ENCODE results near the gene CHST14.
"Not testable (repeated sequence)": the region's sequence is repeated elsewhere in the genome, so short reads cannot be mapped to it uniquely, and the experiment has no call there.

The CHST14 gene

DNA sequence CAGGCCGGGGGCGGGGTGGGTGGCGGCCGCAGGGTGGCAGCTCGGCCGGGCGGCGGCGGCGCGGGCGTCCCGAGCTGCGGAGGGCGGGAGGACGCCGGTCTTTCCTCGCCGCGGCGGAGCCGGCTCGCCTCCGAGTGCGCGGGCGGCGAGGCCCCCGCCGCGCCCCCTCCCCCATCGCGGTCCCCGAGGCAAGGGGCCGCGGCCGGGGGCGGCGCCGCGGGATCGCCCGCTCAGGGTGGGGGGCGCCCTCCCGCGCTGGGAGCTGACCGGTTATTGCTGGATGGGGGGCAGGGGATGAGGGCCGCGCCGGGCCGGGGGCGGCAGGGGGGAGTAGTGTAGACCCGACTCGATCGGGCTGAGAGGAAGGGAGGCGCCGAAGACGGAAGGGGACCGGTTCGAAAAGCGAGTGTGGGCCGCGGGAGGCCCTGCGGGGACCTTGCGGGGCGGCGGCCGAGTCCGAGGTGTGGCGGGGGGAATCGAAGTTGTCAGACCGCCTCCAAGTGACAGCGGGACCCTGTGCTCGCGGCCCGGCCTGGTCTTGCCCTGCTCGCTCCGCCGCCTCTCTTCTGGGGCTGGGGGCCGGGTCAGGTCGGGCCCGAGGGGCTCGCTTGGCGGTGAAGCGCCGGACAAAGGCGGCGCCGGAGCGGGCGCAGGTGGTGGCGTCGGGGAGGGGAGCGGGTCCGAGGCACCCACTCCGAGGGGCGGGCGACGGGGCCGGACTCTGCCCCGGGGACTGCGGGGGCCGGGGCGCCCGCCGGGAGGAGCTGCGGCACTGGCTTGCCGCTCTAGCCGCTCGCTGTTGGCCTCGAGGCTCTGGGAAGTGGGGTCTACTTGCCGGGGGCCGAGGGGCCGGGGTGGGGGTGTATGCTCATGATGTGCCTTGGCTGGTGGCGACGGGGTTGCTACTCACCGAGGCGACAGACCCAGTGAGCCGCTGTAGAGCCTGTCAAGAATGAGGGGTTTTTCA lies 28.9 kb upstream of the CHST14 start:
- DNase-seq (ENCODE audit: low spot score): no peak

DNA sequence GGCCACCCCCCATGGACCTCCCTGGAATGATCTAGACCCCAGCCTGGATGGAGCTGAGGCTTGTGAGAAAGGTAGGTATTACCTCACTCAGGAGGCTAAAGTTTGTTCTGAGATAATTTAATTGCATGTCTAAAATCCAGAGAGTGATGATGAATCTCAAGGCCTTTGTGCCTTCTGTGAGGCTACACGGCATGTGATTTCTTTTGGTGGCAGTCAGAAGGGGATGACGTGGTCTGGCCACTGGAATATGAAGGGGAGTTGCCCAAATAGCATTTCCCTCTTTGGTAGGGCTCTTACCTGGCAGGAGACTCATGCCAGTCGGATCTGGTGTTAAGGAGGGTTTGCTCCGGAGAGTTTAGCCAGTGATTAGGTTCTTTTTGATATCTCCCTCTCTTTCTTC lies 27.5 kb upstream of the CHST14 start:
- no peak for DNase-seq (ENCODE audit: low spot score)

DNA sequence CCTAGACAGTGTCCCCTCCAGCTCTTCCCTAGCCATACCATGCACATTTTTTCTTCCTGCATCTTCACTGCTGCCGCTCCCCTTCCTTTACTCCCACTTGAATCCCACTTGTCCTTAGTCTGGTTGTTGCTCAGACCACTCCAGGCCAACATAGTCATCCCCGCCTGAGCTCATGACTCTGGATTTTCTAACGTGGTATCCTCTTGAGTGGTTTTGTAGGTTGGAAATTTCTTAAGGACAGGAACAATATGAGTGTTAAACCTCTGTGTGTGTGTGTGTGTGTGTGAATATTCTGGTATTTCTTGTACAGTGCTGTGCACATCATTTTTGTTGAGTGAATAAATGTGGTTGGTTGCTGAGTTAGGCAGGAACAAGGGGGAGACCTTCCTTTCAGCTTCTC lies 26.9 kb upstream of the CHST14 start:
- no peak for DNase-seq (ENCODE audit: low spot score)

DNA sequence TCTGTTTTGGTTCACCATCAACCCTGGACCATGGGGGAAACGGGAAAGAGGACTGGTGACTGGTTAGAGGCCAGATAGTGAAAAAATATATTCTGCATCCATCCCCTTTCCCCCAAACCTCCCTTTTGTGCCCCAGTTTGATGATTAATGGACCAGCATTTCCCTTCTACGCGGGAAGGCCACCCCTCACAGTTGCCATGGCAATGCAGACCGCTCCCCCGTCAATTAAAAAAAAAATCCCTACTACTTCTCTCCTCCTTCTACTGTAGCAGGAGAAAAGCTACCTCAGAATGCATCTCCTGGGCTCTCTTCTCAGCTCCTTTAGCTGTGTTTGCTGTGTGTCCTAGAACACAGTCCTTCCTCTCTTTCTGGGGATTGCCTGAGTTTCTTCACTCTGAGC lies 26.0 kb upstream of the CHST14 start:
- no peak for DNase-seq (ENCODE audit: low spot score)

DNA sequence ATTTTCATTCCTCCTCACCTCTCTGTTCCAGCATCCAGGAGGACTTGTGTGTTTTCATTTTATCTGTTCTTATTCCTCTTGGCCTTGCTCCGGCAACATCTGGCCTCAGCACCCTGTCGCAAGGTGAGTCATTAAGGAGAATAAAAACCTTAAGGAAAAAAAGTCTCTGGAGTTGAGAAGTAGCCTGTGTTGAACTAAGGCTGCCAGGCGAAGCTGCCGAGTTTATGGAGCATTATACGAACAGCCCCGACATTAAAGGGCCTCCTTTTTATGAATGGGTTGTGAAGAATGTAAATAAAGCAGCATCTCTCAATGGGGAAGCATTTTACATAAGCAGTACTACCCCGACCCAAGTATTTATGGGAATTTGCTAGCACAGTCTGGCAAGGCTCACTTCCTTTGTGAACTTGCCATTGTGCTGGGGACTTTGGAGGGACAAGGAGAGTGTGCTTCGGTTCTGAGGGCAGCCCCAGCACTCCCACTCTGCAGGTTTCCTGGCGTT lies 25.3 kb upstream of the CHST14 start:
- DNase-seq (ENCODE audit: low spot score): no peak

DNA sequence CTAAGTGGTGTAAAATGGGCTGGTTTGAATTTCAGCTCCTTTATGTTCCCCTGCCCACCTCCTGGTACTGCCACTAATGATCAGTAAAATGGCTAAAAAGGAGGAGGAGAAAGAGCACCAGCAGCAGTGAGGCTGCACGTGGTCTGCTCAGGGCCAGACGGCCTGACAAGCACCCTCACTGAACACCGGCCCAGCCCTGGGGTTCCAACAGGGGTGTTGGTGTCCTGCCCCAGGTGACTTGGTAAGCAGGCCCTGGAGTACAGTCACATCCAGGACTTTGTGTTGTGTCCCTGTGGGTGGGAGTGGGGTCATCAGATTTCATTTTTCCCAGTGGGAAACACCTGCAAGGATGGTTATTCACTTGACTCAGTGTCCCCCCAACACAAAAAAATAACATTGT lies 24.6 kb upstream of the CHST14 start:
- DNase-seq (ENCODE audit: low spot score): no peak

DNA sequence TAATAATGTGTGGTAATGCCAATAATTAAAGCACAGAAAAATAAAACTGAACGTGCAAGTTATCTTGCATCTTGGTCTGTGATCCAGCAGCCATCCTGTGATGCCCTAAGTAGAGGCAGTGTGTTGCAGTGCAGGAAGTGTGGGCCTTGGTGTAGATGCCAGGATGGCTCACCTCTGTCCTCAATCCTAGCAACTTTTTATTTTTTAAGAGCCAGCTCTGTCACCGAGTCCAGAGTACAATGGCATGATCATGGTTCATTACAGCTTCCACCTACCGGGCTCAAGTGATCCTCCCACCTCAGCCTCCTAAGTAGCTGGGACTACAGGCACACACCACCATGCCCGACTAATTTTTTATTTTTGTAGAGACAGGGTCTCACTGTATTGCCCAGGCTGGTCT lies 22.4 kb upstream of the CHST14 start:
- DNase-seq (ENCODE audit: low spot score): no peak

DNA sequence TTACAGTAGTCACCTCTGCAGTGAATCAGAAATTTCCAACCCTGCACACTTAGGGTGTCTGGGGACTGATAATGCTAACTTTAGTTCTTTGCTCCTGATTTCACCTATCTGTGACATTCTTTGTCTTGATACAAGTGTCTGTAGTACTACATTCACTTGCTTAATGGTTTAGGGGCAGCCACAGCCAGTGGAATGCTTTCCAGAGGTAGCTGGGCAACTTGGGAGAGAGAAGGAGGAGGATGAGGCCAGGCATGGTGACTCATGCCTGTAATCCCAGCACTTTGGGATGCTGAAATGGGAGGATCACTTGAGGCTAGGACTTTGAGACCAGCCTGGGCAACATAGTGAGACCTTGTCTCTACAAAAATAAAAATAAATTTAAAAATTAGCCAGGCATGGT lies 21.5 kb upstream of the CHST14 start:
- DNase-seq (ENCODE audit: low spot score): peak; percentile 54

DNA sequence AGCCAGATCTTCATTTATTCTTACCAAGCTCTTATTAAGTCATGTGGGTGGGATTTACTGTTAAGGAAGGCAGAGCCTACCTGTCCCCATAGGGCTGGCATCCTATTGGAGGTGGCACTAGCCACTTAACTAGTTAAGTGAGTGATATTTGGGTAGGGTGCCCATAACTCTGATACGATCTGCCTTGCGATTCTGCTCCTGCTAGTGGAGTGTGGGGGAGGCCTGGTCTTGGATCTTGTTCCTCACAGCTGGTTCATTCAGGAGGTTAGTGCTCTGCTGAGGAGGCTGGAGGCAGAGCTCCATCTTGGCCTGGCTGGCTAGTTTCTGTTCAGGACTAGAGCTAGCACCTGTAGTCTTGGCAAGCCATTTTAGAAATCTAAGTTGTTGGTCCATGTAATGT lies 20.7 kb upstream of the CHST14 start:
- no peak for DNase-seq (ENCODE audit: low spot score)

DNA sequence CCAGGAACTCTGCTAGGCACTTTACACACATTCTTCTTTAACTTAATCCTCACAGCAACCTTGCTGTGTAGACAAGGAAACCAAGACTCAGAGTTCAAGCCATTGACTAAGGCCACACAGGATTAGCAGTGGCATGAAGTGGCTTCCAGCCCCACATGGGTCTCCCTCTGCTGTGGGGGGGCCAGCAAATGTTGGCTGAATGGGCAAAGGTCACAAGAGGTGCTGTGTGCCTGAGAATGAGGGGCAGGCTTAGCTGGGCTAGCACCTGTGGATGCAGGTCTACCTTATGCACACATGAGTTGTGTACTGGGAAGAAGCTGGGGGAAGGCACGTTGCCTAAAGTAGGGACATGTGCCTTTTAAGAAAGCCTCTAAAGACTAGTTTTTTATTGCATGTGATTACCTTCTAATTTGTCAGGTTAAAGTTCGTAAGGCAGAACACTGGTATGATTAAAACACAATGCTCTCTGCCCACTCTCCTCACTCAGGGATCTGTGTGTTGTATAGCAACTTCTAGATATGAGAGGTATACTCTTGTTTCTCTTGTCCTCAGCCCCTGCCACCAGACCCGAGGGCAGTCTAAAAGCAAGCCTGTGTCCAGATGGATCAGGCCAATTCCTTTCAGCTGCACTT lies 19.1 kb upstream of the CHST14 start:
- no peak for DNase-seq (ENCODE audit: low spot score)

DNA sequence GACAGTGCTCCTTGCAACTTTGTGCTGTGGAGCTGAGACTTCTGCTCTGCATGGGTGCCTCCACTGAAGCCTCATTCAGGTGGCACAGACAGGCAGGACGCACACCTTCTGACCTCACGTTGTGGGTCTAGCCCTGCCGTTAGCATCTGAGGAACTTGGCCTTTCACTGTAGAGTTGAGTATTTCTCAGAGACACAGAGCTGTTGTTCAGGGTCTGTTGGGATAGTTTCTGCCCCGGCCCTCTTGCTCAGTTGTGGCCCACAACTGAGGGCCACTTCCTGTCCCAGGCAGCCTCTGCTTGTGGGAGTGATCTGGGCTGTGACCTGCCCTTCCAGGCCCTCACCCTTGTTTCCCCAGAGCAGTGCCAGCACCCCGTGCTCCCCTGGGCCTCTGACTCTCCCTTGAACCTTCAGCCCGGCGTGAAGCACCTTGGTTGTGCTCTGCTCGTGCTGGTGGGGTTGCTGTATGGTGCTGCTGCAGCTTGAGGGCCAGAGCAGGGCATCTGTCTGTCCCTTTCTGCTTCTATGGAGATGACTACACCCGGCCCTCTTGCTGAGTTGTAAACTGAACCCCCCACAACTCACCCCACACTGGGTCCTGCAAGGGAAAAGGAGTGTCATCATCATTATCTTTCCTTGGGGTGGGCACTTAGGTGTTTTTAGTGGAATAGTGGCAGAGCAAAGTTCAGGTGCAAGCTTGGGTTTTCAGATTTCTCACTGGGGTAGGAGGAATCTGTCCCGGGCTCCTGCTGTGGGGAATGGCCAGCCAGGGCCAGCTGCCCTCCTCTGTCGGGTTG lies 18.3 kb upstream of the CHST14 start:
- no peak for DNase-seq (ENCODE audit: low spot score)

DNA sequence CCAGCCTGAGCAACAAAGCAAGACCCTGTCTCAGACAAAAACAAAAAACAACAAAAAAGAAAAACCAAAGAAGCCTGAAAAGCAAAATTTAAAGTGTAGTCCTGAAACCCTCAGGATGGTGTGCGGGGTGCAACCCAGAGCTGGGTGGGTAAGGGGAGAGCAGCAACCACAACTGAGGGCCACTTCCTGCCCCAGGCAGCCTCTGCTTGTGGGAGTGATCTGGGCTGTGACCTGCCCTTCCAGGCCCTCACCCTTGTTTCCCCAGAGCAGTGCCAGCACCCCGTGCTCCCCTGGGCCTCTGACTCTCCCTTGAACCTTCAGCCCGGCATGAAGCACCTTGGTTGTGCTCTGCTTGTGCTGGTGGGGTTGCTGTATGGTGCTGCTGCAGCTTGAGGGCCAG lies 16.8 kb upstream of the CHST14 start:
- DNase-seq (ENCODE audit: low spot score): not testable (repeated sequence)

DNA sequence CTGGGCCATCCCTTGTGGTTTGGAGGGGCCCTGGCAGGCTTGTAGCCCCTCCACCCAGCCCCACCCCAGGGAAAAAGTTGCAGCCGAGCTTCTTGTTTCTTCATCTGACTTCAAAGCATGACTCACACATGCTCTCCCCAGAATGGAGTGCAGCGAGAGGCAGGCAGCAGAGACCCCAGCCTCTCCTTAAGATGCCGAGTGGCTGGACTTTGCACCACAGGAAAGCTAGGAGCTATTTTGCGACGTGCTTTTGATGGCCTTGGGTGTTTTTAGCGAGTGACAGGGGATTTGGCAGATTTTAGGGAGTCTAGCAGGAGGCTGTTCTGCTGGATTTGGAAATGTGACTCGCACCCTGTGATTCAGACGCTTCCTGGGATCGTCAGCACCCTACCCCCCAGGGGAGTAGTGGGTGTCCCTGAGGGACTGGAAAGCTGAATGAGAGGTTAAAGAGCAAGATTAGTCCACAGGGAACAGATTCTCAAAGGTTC lies 15.8 kb upstream of the CHST14 start:
- DNase-seq (ENCODE audit: low spot score): peak; percentile 48

DNA sequence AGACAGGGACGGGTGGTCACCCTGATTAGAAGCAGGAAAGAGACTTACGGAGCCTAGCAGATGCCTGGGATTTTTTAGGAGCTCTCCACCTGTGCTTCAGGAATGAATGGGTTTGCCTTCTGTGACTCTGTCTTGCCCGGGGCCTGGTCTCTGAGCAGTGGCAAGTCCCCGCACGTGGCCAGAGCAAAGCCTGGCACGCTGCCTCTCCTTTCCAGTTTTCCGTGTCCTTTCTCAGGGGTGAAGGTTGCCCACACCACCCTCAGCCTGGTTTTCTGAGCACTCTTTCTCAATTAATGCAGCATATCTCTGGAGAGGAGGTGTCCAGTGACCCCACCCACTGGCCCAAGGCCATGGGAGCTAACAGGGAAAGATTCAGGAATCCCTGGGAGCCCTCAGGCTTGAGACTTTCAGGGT lies 14.5 kb upstream of the CHST14 start:
- peak; percentile 16 for DNase-seq (ENCODE audit: low spot score)

DNA sequence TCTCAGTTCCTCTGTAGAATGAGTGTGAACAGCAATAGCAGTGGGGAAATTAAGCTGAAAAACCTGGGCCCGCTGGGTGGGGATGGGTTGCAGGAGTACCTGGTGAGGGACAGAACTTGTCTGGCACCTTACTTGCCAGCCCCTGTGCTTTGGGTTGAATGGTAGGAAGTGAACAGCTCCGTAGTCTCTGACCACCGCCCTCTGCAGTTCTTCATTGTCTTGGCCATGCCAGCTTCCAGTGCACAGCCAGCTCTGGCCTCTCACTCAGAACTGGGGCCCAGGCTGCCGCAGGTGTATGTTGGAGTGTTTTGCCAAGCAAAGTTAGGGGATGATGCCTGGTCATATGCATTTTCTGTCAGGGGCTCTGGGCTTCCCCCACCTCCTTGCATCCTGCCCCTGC lies 14.0 kb upstream of the CHST14 start:
- no peak for DNase-seq (ENCODE audit: low spot score)

DNA sequence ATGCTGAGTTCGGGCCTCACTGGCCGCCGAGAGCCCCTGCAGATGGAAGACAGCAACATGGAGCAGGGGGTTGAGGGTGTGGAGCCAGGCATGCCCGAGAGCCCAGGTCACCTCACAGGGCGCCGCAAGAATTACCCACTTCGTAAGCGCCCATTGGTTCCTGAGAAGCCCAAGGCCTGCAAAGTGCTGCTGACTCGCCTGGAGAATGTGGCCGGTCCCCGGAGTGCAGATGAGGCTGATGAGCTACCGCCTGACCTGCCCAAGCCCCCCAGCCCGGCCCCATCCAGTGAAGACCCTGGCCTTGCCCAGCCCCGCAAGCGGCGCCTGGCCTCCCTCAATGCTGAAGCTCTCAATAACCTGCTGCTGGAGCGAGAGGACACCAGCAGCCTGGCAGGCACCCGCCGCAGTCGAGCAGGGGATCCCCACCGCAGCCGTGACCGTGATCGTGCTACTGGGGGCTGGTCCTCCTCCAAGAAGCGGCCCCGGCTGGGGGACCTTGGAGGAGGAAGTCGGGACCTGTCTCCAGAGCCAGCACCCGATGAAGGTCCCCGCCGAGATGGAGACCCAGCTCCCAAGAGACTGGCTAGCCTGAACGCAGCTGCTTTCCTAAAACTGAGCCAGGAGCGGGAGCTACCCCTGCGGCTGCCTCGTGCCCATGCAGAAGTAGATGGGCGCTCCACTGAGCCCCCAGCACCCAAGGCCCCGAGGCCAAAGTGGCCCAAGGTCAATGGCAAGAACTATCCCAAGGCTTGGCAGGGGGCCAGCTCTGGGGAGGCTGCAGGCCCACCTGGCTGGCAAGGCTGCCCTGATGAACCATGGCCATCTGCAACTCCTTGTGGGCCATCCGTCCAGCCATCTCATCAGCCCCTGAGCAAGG lies 12.1 kb upstream of the CHST14 start:
- no peak for DNase-seq (ENCODE audit: low spot score)

DNA sequence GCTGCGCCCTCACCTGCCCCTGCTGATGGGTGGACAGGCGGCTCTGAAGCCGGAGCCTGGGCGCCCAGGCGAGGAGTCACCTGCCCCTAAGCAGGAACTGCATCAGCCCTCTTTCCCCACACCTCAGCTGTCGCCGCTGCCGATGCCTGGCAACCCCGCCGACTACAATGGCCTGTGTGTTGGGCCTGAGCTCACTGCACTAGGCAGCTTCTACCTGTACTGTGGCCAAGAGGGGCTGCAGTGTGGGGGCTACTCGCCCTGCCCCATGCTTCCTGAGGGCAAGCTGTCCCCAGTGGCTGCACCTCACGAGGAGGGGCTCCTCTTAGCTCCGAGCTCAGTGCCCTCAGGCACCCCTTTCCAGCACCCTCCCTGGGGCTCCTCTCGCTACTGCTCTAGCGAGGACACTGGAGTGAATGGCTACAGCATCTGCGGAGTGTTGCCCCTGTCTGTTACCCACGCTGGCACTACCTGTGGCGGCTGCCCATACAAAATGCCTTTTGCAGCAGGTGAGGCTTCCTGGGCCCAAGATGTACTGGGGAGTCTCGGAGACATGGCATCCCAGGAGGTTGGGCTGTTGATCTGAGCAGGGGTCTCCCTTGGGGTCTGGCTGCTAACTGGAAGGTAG lies 11.3 kb upstream of the CHST14 start:
- no peak for DNase-seq (ENCODE audit: low spot score)

DNA sequence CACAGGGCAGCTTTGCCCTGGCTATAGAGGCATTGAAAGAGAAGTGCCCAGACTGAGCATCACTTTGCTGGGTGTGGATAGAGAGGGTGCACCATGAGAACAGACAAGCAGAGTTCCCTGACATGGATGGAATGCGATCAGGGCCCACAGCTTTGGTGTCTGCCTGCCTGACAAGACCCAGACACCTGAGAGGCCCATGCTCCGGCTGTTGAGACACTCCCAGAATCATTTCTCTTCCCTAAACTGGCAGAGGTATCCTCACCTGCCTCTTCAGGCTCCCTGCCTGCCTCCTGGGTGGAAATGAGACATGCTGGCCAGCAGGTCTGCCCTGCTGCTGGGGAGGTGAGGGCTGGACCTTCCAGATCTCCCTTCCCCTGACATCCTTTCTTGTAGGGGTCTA lies 10.4 kb upstream of the CHST14 start:
- DNase-seq (ENCODE audit: low spot score): no peak

DNA sequence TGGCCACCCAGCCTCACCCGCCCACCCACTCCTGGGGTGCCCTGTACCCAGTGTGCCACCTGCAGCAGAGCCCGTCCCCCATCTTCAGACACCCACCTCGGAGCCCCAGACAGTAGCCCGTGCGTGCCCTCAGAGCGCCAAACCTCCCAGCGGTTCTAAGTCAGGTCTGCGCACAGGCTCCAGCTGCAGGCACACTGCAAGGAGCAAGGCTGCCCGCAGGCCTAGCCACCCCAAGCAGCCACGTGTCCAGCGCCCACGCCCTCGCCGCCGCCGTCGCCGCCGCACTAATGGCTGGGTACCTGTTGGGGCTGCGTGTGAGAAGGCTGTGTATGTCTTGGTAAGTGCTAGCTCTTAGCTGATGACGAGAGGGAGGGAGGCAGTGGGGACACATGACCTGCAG lies 8.8 kb upstream of the CHST14 start:
- no peak for DNase-seq (ENCODE audit: low spot score)

DNA sequence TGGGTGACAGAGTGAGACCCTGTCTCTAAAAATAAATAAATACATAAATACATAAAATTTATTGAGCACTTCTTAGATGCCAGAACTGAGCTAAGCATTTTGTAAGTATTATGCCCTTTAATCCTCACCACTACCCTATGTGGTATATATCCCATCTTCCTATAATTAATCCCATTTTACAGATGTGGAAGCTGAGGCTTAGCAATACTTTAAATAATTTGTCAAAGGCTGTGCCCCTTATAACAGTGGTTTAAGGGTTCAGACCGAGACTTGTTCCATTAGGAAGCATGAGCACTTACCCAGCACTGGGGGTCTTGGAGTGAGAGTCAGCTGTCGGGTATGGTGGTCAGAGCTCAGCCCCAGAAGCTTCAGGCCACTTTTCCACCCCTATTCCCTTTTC lies 7.5 kb upstream of the CHST14 start:
- DNase-seq (ENCODE audit: low spot score): no peak

All from AG08395 (cell line).